ENCODE data around the gene GTPBP6. TPM values are rescaled to one million over a fixed set of nuclear protein-coding genes. Genes with fewer than 3 reads are reported as not detected.

The GTPBP6 gene
- total RNA-seq, 1 experiment from 2014 or later: 41.6 TPM

DNA sequence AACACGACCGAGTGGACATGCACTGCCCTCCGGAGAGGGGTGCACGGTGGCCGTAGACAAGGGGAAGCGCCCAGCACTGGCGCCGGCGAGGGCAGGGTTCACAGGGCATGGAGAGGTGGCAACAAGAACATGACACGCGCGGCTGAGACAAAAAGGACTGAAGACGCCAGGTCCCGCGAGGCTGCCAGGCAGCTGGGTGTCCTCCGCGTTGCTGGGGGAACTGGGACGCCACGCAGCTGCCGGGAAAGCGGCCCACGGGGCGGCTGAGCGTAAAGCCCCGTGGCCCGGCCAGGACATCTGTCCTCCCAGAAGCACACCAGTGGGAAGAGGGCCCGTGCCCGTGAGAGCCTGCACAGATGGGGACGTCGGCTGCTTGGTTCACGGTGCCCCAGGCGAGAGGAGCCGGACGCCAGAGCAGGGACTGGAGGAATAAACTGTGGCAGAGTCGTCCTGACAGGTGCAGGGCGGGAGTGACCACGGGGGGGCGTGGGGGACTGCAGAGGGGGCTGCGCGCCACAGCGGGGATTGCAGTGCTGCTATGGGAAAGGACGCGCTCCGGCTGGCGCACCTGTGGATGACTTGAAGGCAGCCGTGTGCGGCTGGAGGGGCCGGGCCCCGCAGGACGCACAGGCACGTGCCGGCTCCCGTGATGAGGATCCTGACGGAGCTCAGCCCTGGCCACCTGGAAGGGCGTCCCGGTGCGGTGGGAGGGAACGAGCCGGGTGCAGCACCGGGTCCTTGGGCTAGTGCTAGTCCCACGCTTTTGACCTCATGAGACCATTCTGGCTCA, 32.1 kb upstream of the GTPBP6 start:
- Histone ChIP-seq H3K9me2 (ENCODE audit: insufficient read depth) (no peaks in the 10 kb centered on the region), H3K4me1 (ENCODE audit: control insufficient read depth in 1 of 2, insufficient read depth in 2 of 2, low read length in 2 of 2) (no peaks in the 10 kb centered on the region), H3K4me2 (ENCODE audit: low read length) (no peak overlapping the region), H3K36me3 (ENCODE audit: control insufficient read depth in 1 of 2, insufficient read depth in 2 of 2, low read length in 2 of 2) (no peaks in the 10 kb centered on the region), H3K79me2 (ENCODE audit: insufficient read depth, low read length) (no peaks in the 10 kb centered on the region), H3K4me3 (replicated peaks in 1 of 2; ENCODE audit: low read depth in 1 of 2, low read length in 2 of 2) (no peak overlapping the region), H3K9me3 (ENCODE audit: control insufficient read depth in 1 of 2, insufficient read depth in 1 of 2, low read depth in 1 of 2, low read length in 2 of 2) (no peaks in the 10 kb centered on the region), H2AFZ (ENCODE audit: low read depth, low read length, poor library complexity, severe bottlenecking) (no peak overlapping the region), H3K27me3 (ENCODE audit: insufficient read depth, low read length) (no peaks in the 10 kb centered on the region), H3K9ac (ENCODE audit: low read length) (no peak overlapping the region), H3K27ac (ENCODE audit: low read depth, low read length) (no peak overlapping the region), H4K20me1 (ENCODE audit: insufficient read depth) (no peaks in the 10 kb centered on the region)
- CTCF ChIA-PET: no interaction called here
- no TSS peak for BruUV-seq (replicated peaks)
- POLR2A ChIA-PET: no interaction called here
- ATAC-seq (no peak), DNase-seq (ENCODE audit: low read depth, low spot score) (no peak)
- RAD21 ChIA-PET (ENCODE audit: low non-redundant PET in 1 of 2, low total read pairs in 2 of 2, uncharacterized antibody in 2 of 2, unreplicated experiment in 2 of 2): no interaction called here
- TF ChIP-seq, protein P1, sequence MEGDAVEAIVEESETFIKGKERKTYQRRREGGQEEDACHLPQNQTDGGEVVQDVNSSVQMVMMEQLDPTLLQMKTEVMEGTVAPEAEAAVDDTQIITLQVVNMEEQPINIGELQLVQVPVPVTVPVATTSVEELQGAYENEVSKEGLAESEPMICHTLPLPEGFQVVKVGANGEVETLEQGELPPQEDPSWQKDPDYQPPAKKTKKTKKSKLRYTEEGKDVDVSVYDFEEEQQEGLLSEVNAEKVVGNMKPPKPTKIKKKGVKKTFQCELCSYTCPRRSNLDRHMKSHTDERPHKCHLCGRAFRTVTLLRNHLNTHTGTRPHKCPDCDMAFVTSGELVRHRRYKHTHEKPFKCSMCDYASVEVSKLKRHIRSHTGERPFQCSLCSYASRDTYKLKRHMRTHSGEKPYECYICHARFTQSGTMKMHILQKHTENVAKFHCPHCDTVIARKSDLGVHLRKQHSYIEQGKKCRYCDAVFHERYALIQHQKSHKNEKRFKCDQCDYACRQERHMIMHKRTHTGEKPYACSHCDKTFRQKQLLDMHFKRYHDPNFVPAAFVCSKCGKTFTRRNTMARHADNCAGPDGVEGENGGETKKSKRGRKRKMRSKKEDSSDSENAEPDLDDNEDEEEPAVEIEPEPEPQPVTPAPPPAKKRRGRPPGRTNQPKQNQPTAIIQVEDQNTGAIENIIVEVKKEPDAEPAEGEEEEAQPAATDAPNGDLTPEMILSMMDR (IDR thresholded peaks at IDR 0.05 in 2 of 3, conservative IDR thresholded peaks at IDR 0.05 in 1 of 3; ENCODE audit: borderline replicate concordance in 1 of 3, insufficient read depth in 1 of 3, low read depth in 2 of 3, low read length in 2 of 3): no peak
- TF ChIP-seq EZH2phosphoT487 (IDR thresholded peaks at IDR 0.05; ENCODE audit: borderline replicate concordance): no peak
- TF ChIP-seq RAD21 (IDR thresholded peaks at IDR 0.05; ENCODE audit: low read depth): no peak
- TF ChIP-seq EGR1 (IDR thresholded peaks at IDR 0.05; ENCODE audit: low read depth): no peak
- TF ChIP-seq FOSL1 (IDR thresholded peaks at IDR 0.05; ENCODE audit: low read depth): no peak
- no peak for TF ChIP-seq EZH2 (IDR thresholded peaks at IDR 0.05)
- TF ChIP-seq, protein P2, sequence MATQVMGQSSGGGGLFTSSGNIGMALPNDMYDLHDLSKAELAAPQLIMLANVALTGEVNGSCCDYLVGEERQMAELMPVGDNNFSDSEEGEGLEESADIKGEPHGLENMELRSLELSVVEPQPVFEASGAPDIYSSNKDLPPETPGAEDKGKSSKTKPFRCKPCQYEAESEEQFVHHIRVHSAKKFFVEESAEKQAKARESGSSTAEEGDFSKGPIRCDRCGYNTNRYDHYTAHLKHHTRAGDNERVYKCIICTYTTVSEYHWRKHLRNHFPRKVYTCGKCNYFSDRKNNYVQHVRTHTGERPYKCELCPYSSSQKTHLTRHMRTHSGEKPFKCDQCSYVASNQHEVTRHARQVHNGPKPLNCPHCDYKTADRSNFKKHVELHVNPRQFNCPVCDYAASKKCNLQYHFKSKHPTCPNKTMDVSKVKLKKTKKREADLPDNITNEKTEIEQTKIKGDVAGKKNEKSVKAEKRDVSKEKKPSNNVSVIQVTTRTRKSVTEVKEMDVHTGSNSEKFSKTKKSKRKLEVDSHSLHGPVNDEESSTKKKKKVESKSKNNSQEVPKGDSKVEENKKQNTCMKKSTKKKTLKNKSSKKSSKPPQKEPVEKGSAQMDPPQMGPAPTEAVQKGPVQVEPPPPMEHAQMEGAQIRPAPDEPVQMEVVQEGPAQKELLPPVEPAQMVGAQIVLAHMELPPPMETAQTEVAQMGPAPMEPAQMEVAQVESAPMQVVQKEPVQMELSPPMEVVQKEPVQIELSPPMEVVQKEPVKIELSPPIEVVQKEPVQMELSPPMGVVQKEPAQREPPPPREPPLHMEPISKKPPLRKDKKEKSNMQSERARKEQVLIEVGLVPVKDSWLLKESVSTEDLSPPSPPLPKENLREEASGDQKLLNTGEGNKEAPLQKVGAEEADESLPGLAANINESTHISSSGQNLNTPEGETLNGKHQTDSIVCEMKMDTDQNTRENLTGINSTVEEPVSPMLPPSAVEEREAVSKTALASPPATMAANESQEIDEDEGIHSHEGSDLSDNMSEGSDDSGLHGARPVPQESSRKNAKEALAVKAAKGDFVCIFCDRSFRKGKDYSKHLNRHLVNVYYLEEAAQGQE (IDR thresholded peaks at IDR 0.05; ENCODE audit: low read depth): no peak
- no peak for TF ChIP-seq YY1 (IDR thresholded peaks at IDR 0.05; ENCODE audit: extremely low read depth, insufficient replicate concordance, low read depth, low read length)
- TF ChIP-seq SIN3A (IDR thresholded peaks at IDR 0.05; ENCODE audit: low read depth): no peak
- TF ChIP-seq ELF1 (IDR thresholded peaks at IDR 0.05; ENCODE audit: borderline replicate concordance, low read depth): no peak
- TF ChIP-seq ZNF274 (IDR thresholded peaks at IDR 0.05; ENCODE audit: low read depth, low read length): no peak
- intact Hi-C loops (cut with micrococcal nuclease): no loop called here

Measured in HCT116 (cell line).